PFSK-1 (cell line): Measurements from ENCODE around the gene AP1B1.

Source experiments
- POLR2AphosphoS5 ChIP-seq: IDR thresholded peaks from 2 replicates; pipeline ENCODE4 v1.6.1; 2012; ENCODE audit warnings: low read depth, mild to moderate bottlenecking, control low read depth, low read length, moderate library complexity
- REST ChIP-seq, 2 experiments: IDR thresholded peaks; 2 replicates each; pipeline versions ENCODE4 v1.6.1 to v1.8.0; 2011 to 2012; ENCODE audit warnings: low read depth in 2 of 2, low read length in 2 of 2, control low read depth in 1 of 2, inconsistent platforms in 1 of 2, mild to moderate bottlenecking in 1 of 2, moderate library complexity in 1 of 2; ENCODE audit not compliant: insufficient read depth in 1 of 2
- TAF1 ChIP-seq: IDR thresholded peaks from 2 replicates; pipeline ENCODE4 v1.6.1; 2012; ENCODE audit warnings: low read length, control low read depth, borderline replicate concordance; ENCODE audit not compliant: insufficient read depth

- TF ChIP-seq POLR2AphosphoS5 (no peak), TAF1 (no peak), REST (IDR thresholded peaks at IDR 0.05; ENCODE audit: insufficient read depth in 1 of 2, low read depth in 2 of 2, low read length in 2 of 2) (no peak)
These were observed 74.5 kb downstream of the AP1B1 start for GRCh38 chr22:29313576-29314466.
